Thymus (tissue), 11 donors: Measurements from ENCODE around the gene NINJ1. TPM values are rescaled to one million over a fixed set of nuclear protein-coding genes. Genes with fewer than 3 reads are reported as not detected.
"Not testable (repeated sequence)": the region's sequence is repeated elsewhere in the genome, so short reads cannot be mapped to it uniquely, and the experiment has no call there.

Experiments used
- DNase-seq, 9 donors: peaks; one replicate each; pipeline ENCODE4 v3.0.0-alpha.2; 2013; ENCODE audit warnings: low spot score in 9 of 9, low read depth in 6 of 9, missing footprints in 1 of 9
- H3K27ac ChIP-seq, 2 donors: one replicate each; pipeline ENCODE4 v1.5.1; 2013; ENCODE audit warnings: control low read depth in 1 of 2, low read depth in 1 of 2, low read length in 1 of 2, mild to moderate bottlenecking in 1 of 2, moderate library complexity in 1 of 2
- H3K27me3 ChIP-seq, 2 donors: one replicate each; pipeline ENCODE4 v1.5.1; 2013; ENCODE audit warnings: low read length in 1 of 2; ENCODE audit not compliant: control insufficient read depth in 2 of 2, insufficient read depth in 1 of 2
- H3K36me3 ChIP-seq, 2 donors: one replicate each; pipeline ENCODE4 v1.5.1; 2013; ENCODE audit warnings: low read length in 1 of 2, mild to moderate bottlenecking in 1 of 2, moderate library complexity in 1 of 2; ENCODE audit not compliant: control insufficient read depth in 2 of 2, insufficient read depth in 2 of 2
- H3K4me1 ChIP-seq, 2 donors: one replicate each; pipeline ENCODE4 v1.5.1; 2013; ENCODE audit warnings: low read length in 2 of 2; ENCODE audit not compliant: control insufficient read depth in 2 of 2, insufficient read depth in 2 of 2
- H3K4me3 ChIP-seq, 2 donors: one replicate each; pipeline ENCODE4 v1.5.1; 2013; ENCODE audit warnings: low read length in 2 of 2, control low read depth in 1 of 2, mild to moderate bottlenecking in 1 of 2
- H3K9me3 ChIP-seq, 2 donors: one replicate each; pipeline ENCODE4 v1.5.1; 2013; ENCODE audit warnings: low read length in 1 of 2, mild to moderate bottlenecking in 1 of 2; ENCODE audit not compliant: control insufficient read depth in 2 of 2, insufficient read depth in 1 of 2
- WGBS: extraction: QIAGEN DNeasy Blood & Tissue Kit; methylation state at CpG from one replicate; pipeline ENCODE4 v1.1.7; 2013; 5-methylcytosine and 5-hydroxymethylcytosine counted together
- polyA plus RNA-seq: library from polyadenylated mRNA; stranded (reverse); fragments of 200-250 nt; gene quantifications from one replicate; pipeline ENCODE4 v1.2.3, GENCODE V29; 2013
- total RNA-seq: library from RNA; stranded (reverse); fragments of 120-200 nt; gene quantifications from one replicate; pipeline ENCODE4 v1.2.4, GENCODE V29; 2013
- donor health status: healthy.

The NINJ1 gene
- total and polyA plus RNA-seq, 2 donors = 30.0 to 39.4 TPM

- WGBS = 92% methylated on average over 18 of the region's 18 CpGs
- Histone ChIP-seq H3K9me3 (no peaks in the 10 kb centered on the region), H3K27me3 (no peaks in the 10 kb centered on the region), H3K27ac (no peak overlapping the region), H3K4me1 (peaks cover 8 to 37% of the 10 kb centered on the region in 2 donors), H3K36me3 (peaks cover 31 to 59% of the 10 kb centered on the region in 2 donors), H3K4me3 (no peak overlapping the region)
- no peak for DNase-seq
Measured at GRCh38 chr9:93111371-93112115, 22.5 kb downstream of the NINJ1 start.

- no peak overlapping the region for H3K4me3 ChIP-seq
- no peaks in the 10 kb centered on the region for H3K9me3 ChIP-seq
- no peaks in the 10 kb centered on the region for H3K27me3 ChIP-seq
- H3K27ac ChIP-seq = no peak overlapping the region
- peaks cover 31 to 59% of the 10 kb centered on the region in 2 donors for H3K36me3 ChIP-seq
- H3K4me1 ChIP-seq = peaks cover 8 to 37% of the 10 kb centered on the region in 2 donors
- DNase-seq = no peak
- WGBS = 97% methylated on average over 11 of the region's 11 CpGs
Measured at GRCh38 chr9:93111001-93111370, 23.1 kb downstream of the NINJ1 start.

- Histone ChIP-seq H3K36me3 (peaks cover 31 to 59% of the 10 kb centered on the region in 2 donors), H3K27me3 (no peaks in the 10 kb centered on the region), H3K9me3 (peaks cover 0 to under 1% of the 10 kb centered on the region in 2 donors), H3K27ac (no peak overlapping the region), H3K4me3 (no peak overlapping the region), H3K4me1 (peaks cover 8 to 37% of the 10 kb centered on the region in 2 donors)
- DNase-seq = no peak
- WGBS = 98% methylated on average over 14 of the region's 14 CpGs
Measured at GRCh38 chr9:93110311-93110855, 23.7 kb downstream of the NINJ1 start.

GRCh38 chr9:93108291-93109041 is 25.6 kb downstream of the NINJ1 start:
- Histone ChIP-seq H3K36me3 (peaks cover 30 to 48% of the 10 kb centered on the region in 2 donors), H3K27me3 (no peaks in the 10 kb centered on the region), H3K4me3 (no peak overlapping the region), H3K27ac (no peak overlapping the region), H3K9me3 (peaks cover 1 to 6% of the 10 kb centered on the region in 2 donors), H3K4me1 (peaks cover 8 to 33% of the 10 kb centered on the region in 2 donors)
- whole genome bisulfite sequencing = 87% methylated on average over 15 of the region's 15 CpGs
- no peak for DNase-seq

GRCh38 chr9:93107825-93108161 is 26.3 kb downstream of the NINJ1 start:
- no peak for DNase-seq
- H3K27me3 ChIP-seq = no peaks in the 10 kb centered on the region
- H3K4me1 ChIP-seq = peaks cover 8 to 33% of the 10 kb centered on the region in 2 donors
- H3K4me3 ChIP-seq = no peak overlapping the region
- H3K36me3 ChIP-seq = peaks cover 29 to 42% of the 10 kb centered on the region in 2 donors
- 98% methylated on average over 6 of the region's 6 CpGs for WGBS
- no peak overlapping the region for H3K27ac ChIP-seq
- peaks cover 2 to 6% of the 10 kb centered on the region in 2 donors for H3K9me3 ChIP-seq

- DNase-seq = no peak
- H3K36me3 ChIP-seq = peaks cover 27 to 37% of the 10 kb centered on the region in 2 donors
- H3K4me1 ChIP-seq = peaks cover 8 to 33% of the 10 kb centered on the region in 2 donors
- WGBS = 93% methylated on average over 14 of the region's 14 CpGs
- H3K27me3 ChIP-seq = no peaks in the 10 kb centered on the region
- H3K27ac ChIP-seq = no peak overlapping the region
- no peak overlapping the region for H3K4me3 ChIP-seq
- H3K9me3 ChIP-seq = peaks cover 2 to 6% of the 10 kb centered on the region in 2 donors
Measured at GRCh38 chr9:93107151-93107824, 26.8 kb downstream of the NINJ1 start.

- DNase-seq = no peak
- H3K36me3 ChIP-seq = peaks cover 16 to 21% of the 10 kb centered on the region in 2 donors
- H3K27me3 ChIP-seq = no peaks in the 10 kb centered on the region
- no peak overlapping the region for H3K27ac ChIP-seq
- H3K4me1 ChIP-seq = peaks cover 8 to 29% of the 10 kb centered on the region in 2 donors
- peaks cover 2 to 6% of the 10 kb centered on the region in 2 donors for H3K9me3 ChIP-seq
- H3K4me3 ChIP-seq = no peak overlapping the region
- WGBS = 28% methylated on average over 1 of the region's 1 CpG
Measured at GRCh38 chr9:93105620-93106019, 28.4 kb downstream of the NINJ1 start.

GRCh38 chr9:93101086-93101485 is 33.0 kb downstream of the NINJ1 start:
- H3K36me3 ChIP-seq, DNase-seq, H3K27ac ChIP-seq, H3K9me3 ChIP-seq, H3K4me3 ChIP-seq, H3K27me3 ChIP-seq: not testable (repeated sequence)
- 95% methylated on average over 11 of the region's 11 CpGs for WGBS
- H3K4me1 ChIP-seq = peaks cover 17 to 38% of the 10 kb centered on the region in 2 donors
